Cardiac muscle cell (in vitro differentiated cells and primary cell): ENCODE measurements around the gene FAM98C. TPM values are rescaled to one million over a fixed set of nuclear protein-coding genes. Genes with fewer than 3 reads are reported as not detected.

ENCODE experiments used
- DNase-seq, 2 donors: peaks; one replicate each; pipeline versions ENCODE4 v3.0.0 to v3.0.0-alpha.2; 2010 to 2017; ENCODE audit warnings: low read depth in 1 of 2, low spot score in 1 of 2
- H3K27ac ChIP-seq: fragments of 200-600 bp; sonication (generic); 2 replicates; pipeline ENCODE4 v1.5.1; 2016
- H3K27me3 ChIP-seq: fragments of 200-600 bp; sonication (generic); 2 replicates; pipeline ENCODE4 v1.6.0; 2016; ENCODE audit warnings: control low read depth
- H3K36me3 ChIP-seq: fragments of 200-600 bp; sonication (generic); 2 replicates; pipeline ENCODE4 v1.5.1; 2016; ENCODE audit warnings: control low read depth
- H3K4me1 ChIP-seq: fragments of 200-600 bp; sonication (generic); 2 replicates; pipeline ENCODE4 v1.8.1; 2017; ENCODE audit warnings: low read depth, mild to moderate bottlenecking, mixed run types
- H3K4me3 ChIP-seq: fragments of 200-600 bp; sonication (generic); 2 replicates; pipeline ENCODE4 v1.5.1; 2016; ENCODE audit warnings: mild to moderate bottlenecking
- H3K9me3 ChIP-seq: fragments of 200-600 bp; sonication (generic); 2 replicates; pipeline ENCODE4 v1.5.1; 2017; ENCODE audit warnings: low read depth, mild to moderate bottlenecking, control low read depth
- polyA plus RNA-seq: library from polyadenylated mRNA; unstranded; fragments of >200 nt; fragmentation: Nextera tagmentation; extraction: Ambion mirVana; gene quantifications from 2 replicates; pipeline ENCODE4 v1.2.1, GENCODE V29; 2016
- total RNA-seq: library from RNA; depleted of rRNA; stranded (reverse); fragments of >200 nt; gene quantifications from 2 replicates; pipeline ENCODE4 v1.2.3, GENCODE V29; 2016
- TF ChIP-seq, protein P1 (sequence below): IDR thresholded peaks from 2 replicates; pipeline ENCODE4 v1.5.1; 2012; ENCODE audit warnings: low read depth, mild to moderate bottlenecking, low read length

FAM98C gene
- total and polyA plus RNA-seq, 2 experiments from 2014 or later = 20.0 to 35.3 TPM

DNA sequence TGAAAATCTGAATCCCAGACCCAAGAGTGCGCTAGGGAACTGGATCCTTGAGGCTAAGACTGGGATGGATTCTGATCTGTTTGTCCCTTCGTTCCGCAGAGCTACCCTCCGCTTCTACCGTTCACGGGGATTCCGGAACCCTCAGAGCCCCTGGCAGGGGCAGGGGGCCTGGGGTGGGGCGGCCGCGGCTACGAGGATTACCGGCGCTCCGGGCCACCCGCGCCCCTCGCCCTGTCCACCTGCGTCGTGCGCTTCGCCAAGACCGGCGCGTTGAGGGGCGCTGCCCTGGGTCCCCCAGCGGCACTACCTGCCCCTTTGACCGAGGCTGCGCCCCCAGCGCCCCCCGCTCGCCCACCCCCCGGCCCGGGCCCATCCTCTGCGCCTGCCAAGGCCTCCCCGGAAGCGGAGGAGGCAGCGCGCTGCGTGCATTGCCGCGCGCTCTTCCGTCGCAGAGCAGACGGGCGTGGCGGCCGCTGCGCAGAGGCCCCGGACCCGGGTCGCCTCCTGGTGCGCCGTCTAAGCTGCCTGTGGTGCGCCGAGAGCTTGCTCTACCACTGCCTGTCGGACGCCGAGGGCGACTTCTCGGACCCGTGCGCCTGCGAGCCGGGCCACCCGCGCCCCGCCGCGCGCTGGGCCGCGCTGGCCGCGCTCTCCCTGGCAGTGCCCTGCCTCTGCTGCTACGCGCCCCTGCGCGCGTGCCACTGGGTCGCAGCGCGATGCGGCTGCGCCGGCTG, 7.3 kb upstream of the FAM98C start:
- H3K9me3 ChIP-seq = no peaks in the 10 kb centered on the region
- DNase-seq = no peak
- TF ChIP-seq, protein P1, sequence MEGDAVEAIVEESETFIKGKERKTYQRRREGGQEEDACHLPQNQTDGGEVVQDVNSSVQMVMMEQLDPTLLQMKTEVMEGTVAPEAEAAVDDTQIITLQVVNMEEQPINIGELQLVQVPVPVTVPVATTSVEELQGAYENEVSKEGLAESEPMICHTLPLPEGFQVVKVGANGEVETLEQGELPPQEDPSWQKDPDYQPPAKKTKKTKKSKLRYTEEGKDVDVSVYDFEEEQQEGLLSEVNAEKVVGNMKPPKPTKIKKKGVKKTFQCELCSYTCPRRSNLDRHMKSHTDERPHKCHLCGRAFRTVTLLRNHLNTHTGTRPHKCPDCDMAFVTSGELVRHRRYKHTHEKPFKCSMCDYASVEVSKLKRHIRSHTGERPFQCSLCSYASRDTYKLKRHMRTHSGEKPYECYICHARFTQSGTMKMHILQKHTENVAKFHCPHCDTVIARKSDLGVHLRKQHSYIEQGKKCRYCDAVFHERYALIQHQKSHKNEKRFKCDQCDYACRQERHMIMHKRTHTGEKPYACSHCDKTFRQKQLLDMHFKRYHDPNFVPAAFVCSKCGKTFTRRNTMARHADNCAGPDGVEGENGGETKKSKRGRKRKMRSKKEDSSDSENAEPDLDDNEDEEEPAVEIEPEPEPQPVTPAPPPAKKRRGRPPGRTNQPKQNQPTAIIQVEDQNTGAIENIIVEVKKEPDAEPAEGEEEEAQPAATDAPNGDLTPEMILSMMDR = no peak
- H3K4me1 ChIP-seq = no peaks in the 10 kb centered on the region
- H3K4me3 ChIP-seq = no peak overlapping the region
- no peak overlapping the region for H3K27ac ChIP-seq
- no peaks in the 10 kb centered on the region for H3K27me3 ChIP-seq
- H3K36me3 ChIP-seq = no peaks in the 10 kb centered on the region

DNA sequence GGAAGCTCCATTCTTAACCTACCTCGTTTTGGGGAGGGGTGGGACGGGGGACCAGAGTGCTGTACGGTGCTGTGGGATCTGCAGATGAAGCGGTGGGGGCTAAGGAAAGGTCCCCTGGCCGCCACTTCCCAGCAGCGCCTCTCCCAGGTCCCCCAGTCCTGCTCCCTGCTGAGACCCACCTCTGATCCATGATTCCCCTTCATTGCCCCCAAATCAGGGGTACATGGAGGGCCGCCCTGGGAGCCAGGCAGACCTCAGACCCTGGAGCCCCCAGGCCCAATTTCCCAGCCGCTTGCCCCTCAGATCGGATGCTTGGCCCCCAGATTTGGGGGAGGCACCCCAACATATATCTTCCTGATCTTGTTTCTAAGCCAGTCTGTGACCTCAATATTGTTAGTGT, 3.8 kb upstream of the FAM98C start:
- H3K27me3 ChIP-seq = no peaks in the 10 kb centered on the region
- TF ChIP-seq, protein P1 = no peak

DNA sequence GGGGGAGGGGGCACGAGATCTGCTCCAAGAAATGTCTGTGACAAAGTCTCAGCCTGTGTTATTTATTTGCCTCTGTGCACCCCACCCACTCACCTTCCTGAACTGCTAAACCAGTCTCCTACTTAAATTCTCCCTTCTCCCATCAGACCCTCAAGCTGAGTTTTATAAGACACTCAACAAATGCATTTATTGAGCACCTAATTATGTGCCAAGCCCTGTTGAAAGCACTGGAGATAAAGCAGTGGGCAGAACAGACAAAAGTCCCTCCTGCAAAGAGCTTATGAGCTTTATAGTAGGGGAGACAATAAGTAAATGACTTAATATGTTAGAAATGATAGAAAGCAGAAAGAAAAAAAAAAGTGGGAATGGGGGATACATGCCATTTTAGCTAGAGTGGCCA, 3.4 kb upstream of the FAM98C start:
- no peaks in the 10 kb centered on the region for H3K27me3 ChIP-seq

More for the DNA sequence above, 3.8 kb upstream of the FAM98C start:
- no peak for DNase-seq
- no peaks in the 10 kb centered on the region for H3K36me3 ChIP-seq
- no peaks in the 10 kb centered on the region for H3K9me3 ChIP-seq
- no peaks in the 10 kb centered on the region for H3K4me1 ChIP-seq
- no peak overlapping the region for H3K4me3 ChIP-seq
- no peak overlapping the region for H3K27ac ChIP-seq

DNA sequence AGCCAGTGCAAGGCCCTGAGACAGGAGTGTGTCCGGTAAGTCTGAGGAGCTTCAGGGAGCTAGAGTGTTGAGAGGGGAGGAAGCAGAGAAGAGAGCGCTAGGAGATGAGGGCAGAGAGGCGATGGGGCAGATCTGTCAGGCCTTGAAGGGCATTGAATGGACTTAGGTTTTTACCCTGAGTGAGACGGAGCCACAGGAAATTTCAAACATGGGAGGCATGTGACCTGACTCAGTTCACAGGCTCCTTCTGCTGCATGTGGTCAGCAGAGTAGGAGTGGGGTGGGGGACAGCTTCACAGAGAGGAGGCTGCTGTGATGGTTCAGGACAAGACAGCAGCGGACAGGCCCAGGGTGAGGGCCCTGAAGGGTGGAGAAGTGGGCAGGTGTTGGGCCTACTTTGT, 2.5 kb upstream of the FAM98C start:
- Histone ChIP-seq H3K36me3 (no peaks in the 10 kb centered on the region), H3K27ac (no peak overlapping the region), H3K9me3 (no peaks in the 10 kb centered on the region), H3K27me3 (no peaks in the 10 kb centered on the region), H3K4me3 (no peak overlapping the region), H3K4me1 (no peaks in the 10 kb centered on the region)
- no peak for DNase-seq
- TF ChIP-seq, protein P1 = no peak

More for the DNA sequence above, 3.4 kb upstream of the FAM98C start:
- H3K4me1 ChIP-seq = no peaks in the 10 kb centered on the region
- no peaks in the 10 kb centered on the region for H3K36me3 ChIP-seq
- no peak for DNase-seq
- no peak overlapping the region for H3K4me3 ChIP-seq
- no peak overlapping the region for H3K27ac ChIP-seq
- H3K9me3 ChIP-seq = no peaks in the 10 kb centered on the region
- TF ChIP-seq, protein P1 = no peak

DNA sequence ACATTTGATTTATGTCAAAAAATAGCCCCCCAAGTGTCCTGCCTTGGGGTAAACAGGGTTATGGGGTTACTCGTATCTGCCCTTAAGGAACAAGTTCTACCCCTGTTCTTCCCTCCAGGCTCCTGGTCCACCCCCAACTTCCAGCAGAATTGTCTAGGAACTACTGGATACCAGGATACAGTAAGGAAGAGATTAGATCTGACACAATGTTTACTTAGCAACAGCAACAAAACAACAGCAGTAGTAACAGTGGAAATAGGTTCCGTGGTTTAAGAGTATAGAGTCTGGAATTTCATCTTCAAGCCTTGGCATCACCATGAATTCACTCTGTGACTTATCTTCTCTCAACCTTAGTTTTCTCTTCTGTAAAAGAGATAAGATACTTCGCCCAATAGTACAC, 1.7 kb upstream of the FAM98C start:
- TF ChIP-seq, protein P1 = no peak
- Histone ChIP-seq H3K9me3 (no peaks in the 10 kb centered on the region), H3K36me3 (no peaks in the 10 kb centered on the region), H3K27ac (no peak overlapping the region), H3K4me3 (no peak overlapping the region), H3K4me1 (no peaks in the 10 kb centered on the region), H3K27me3 (no peaks in the 10 kb centered on the region)
- peak in 1 of 2 donors; percentile 48 for DNase-seq

DNA sequence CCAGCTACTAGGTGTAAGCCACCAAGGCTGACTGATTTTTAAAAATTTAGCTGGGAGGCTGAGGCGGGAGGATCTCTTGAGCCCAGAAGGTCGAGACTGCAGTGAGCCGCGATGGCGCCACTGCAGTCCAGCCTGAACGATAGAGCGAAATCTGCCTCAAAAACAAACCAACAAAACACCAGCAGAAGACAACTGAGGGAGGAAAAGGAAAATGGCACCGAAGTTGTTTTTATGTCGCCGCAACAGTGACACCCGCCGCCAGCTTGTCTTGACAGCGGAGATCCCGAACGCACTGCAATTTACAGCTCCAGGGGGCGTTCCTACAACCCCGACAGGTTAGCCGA, 298 bp upstream of the FAM98C start:
- Histone ChIP-seq H3K27ac (no peak overlapping the region), H3K9me3 (no peaks in the 10 kb centered on the region), H3K4me3 (peak overlapping the region; percentile 11), H3K4me1 (no peaks in the 10 kb centered on the region), H3K36me3 (no peaks in the 10 kb centered on the region), H3K27me3 (no peaks in the 10 kb centered on the region)
- DNase-seq = no peak
- TF ChIP-seq, protein P1 = no peak
